ENCODE results near the gene BBS2.
A peak's percentile ranks its signal among the peaks of the same experiment; 100 is the strongest.

BBS2 gene, protein sequence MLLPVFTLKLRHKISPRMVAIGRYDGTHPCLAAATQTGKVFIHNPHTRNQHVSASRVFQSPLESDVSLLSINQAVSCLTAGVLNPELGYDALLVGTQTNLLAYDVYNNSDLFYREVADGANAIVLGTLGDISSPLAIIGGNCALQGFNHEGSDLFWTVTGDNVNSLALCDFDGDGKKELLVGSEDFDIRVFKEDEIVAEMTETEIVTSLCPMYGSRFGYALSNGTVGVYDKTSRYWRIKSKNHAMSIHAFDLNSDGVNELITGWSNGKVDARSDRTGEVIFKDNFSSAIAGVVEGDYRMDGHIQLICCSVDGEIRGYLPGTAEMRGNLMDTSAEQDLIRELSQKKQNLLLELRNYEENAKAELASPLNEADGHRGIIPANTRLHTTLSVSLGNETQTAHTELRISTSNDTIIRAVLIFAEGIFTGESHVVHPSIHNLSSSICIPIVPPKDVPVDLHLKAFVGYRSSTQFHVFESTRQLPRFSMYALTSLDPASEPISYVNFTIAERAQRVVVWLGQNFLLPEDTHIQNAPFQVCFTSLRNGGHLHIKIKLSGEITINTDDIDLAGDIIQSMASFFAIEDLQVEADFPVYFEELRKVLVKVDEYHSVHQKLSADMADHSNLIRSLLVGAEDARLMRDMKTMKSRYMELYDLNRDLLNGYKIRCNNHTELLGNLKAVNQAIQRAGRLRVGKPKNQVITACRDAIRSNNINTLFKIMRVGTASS
- total RNA-seq, result 9.6 to 89.0 (median 35.6) reads per million in 9 experiments

DNA sequence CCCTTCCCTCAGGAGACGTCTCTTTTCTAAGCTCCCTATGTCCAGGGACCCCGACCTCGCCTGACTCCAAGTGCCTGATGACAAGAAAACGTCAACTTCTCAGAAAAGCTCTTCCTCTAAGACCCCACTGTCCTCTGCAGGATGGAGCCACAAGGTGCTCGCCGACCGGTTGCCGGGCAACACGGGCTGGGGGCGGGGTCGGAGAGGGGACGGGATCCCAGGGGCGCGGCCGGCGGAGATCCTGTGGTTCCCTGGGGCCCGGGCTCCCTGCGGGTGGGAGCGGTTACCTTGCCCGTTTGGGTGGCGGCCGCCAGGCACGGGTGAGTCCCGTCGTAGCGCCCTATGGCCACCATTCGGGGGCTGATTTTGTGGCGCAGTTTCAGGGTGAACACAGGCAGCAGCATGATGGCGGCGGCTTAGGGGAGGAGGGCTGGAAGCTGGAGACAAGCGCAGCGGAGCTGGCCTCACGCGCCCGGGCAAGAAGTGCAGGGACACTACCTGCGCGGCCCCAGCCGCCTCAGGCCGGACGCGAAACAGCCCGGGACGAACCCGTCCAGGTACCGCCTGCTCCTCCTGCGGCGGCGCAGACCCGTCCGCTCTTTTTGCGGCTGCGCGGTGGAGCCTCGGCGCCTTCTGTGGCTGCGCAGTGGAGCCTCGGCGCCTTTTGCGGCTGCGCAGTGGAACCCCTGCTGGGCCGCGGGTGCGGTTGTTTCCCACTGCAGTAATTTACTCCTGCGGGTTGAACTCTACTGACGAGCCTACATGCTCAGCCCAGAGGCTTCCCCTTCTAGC, at the start of gene BBS2:
Gene BBS2, minus strand, starts transcription at position 566 of the 792 bp plus-strand sequence. Its CDS starts 162 bp downstream, at position 404.
- DNase-seq (peak; percentile 87 to 91 (median 89)), ATAC-seq (replicated peaks) (peak; percentile 85)
- Mint-ChIP-seq H3K4me3 (peak within 1 kb of the TSS; percentile 80 to 81), H3K27me3 (no peaks in the 10 kb centered on the region), H3K9me3 (no peaks in the 10 kb centered on the region), H3K4me1 (ENCODE audit: low read depth in 2 of 2) (peaks cover 23 to 33% of the 10 kb centered on the region in 2 donors), H3K36me3 (ENCODE audit: insufficient read depth) (peaks cover 14% of the 10 kb centered on the region), H3K27ac (peak within 1 kb of the TSS; percentile 91)

DNA sequence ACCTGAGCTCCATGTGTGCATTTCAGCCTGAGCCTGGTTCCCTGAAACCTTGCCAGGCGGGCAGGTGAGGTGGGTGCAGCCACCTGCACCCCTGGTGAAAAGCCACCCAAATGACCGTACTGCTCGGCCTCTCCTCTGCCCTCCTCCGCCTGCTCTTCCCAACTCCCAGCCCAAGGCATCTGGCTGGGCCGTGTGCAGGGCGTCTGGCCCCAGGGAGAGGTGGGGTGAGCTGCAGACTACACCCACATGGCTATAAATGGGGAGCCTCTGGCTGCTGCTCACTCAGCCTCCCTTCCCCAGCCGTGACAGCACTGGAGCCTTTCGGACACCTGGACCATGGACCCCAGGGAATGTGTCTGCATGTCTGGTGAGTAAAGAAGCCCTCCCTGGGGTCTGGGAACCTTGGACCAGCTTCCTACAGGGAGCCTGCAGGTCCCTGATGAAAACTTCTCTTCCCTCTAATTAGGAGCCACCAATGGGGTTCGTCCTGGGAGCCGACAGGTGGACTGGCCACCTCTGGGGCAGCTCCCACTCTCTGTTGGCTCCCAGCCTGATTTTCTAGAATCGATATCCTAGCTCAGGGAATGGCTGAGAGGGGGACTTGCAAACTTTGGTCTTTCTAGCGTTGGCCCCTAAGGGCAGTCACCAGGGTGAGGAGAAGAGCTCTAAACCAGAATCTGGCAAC, 45.1 kb upstream of the BBS2 start, which contains the start of gene MT4:
Gene MT4, plus strand, starts transcription at position 281 of the 685 bp plus-strand sequence. Its CDS starts 56 bp downstream, at position 337.
- DNase-seq (no peak), ATAC-seq (replicated peaks) (no peak)
- Mint-ChIP-seq H3K36me3 (ENCODE audit: insufficient read depth) (no peaks in the 10 kb centered on the region), H3K4me1 (ENCODE audit: low read depth in 2 of 2) (peaks cover 0 to 4% of the 10 kb centered on the region in 2 donors), H3K4me3 (no peak within 1 kb of the TSS), H3K27me3 (peaks cover 14 to 35% of the 10 kb centered on the region in 2 donors), H3K27ac (peak within 1 kb of the TSS in 1 of 2 donors; percentile 42), H3K9me3 (no peaks in the 10 kb centered on the region)

DNA sequence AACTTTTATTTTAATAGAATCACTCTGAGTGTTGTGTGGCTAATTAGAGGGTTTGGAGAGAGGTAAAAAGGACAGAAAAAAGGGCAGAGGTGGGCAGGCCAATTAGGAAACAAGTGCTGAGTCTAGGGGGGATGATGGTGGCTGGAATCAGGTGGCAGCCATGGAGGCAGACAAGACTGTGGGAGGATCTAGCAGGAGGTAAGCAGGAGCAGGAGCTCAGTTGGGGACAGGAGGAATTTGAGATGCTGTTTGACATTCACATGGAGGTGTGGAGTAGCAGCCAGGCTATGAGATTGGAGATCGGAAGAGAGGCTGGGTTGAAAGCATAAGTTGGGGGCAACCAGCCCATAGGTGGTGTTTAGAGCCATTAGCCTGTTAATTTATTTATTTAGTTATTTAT, 41.3 kb upstream of the BBS2 start:
- Mint-ChIP-seq H3K4me1 (ENCODE audit: low read depth in 2 of 2) (no peaks in the 10 kb centered on the region), H3K4me3 (no peak overlapping the region), H3K36me3 (ENCODE audit: insufficient read depth) (no peaks in the 10 kb centered on the region), H3K27me3 (peaks cover 41 to 45% of the 10 kb centered on the region in 2 donors), H3K9me3 (no peaks in the 10 kb centered on the region), H3K27ac (no peak overlapping the region)
- no peak for DNase-seq
- no peak for ATAC-seq (replicated peaks)

DNA sequence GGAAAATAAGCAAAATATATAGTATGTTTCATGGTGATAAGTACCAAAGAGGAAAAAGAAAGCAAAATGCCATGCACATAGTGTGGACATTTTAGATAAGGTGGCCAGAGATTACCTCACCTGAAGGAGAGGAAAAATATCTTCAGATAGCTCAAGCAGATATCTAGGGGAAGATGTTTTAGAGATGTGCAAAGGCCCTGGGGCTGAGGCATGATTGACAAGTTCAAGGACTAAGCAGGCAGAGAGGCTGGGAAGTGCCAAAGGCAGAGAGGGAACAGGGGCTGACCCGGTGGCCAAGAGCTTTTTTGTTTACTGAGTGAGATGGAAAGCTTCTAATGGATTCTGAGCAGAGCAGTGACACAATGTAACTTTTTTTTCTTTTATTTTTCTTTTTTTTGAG, 40.6 kb upstream of the BBS2 start:
- Mint-ChIP-seq H3K27ac (no peak overlapping the region), H3K36me3 (ENCODE audit: insufficient read depth) (no peaks in the 10 kb centered on the region), H3K4me1 (ENCODE audit: low read depth in 2 of 2) (no peaks in the 10 kb centered on the region), H3K4me3 (no peak overlapping the region), H3K9me3 (no peaks in the 10 kb centered on the region), H3K27me3 (peaks cover 44 to 45% of the 10 kb centered on the region in 2 donors)
- DNase-seq, result no peak
- ATAC-seq (replicated peaks), result no peak

DNA sequence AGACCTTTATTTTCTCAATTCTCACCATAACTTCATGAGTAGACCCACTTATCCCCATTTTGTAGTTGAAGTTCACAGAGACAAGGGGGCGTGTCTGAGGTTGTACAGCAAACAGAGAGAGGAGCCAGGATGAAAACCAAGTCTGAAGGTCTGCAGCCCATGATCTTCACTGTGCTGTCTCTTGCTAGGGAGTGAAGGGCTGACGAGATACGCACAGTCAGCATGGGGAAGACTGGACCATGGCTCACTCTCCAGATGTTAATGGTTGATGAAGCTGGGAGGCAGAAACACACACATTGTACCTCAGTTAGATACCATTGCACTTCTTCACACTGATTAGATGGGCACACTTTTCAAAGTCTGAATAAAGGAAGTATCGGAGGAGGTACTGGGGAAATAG, 39.3 kb upstream of the BBS2 start:
- H3K27ac Mint-ChIP-seq, result no peak overlapping the region
- ATAC-seq (replicated peaks), result no peak

DNA sequence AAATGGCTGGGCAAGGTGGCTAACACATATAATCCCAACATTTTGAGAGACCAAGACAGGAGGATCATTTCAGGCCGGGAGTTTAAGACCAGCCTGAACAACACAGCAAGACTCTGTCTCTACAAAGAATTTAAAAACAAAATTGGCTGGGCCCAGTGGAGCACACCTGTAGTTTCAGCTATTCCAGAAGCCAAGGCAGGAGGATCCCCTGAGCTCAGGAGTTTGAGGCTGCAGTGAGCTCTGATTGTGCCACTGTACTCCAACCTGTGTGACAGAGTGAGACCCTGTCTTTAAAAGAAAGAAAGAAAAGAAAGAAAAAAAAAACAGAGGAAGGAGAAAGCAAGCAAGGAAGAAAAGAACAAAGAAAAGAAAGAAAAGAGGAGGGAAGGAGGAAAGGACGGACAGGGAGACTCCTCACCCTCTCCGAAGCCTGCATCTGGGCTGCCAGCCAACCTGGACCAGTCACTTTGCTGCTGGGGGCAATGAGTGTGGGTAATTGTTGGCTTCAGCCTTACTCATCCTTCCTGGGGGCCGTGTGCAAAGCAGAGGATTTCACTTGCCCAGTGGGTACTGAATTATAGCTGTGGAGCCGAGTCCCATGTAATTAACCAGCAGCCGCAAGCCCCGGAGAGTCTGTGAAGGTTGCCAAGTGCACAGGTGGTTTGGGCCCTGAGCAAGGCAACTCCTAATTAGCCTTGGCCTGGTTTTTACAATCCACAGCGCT, 38.4 kb upstream of the BBS2 start:
- Mint-ChIP-seq H3K9me3 (no peaks in the 10 kb centered on the region), H3K4me3 (no peak overlapping the region), H3K4me1 (ENCODE audit: low read depth in 2 of 2) (no peaks in the 10 kb centered on the region), H3K36me3 (ENCODE audit: insufficient read depth) (no peaks in the 10 kb centered on the region), H3K27me3 (peaks cover 66% of the 10 kb centered on the region in 2 donors), H3K27ac (no peak overlapping the region)
- ATAC-seq (replicated peaks), result no peak
- DNase-seq, result no peak

More for the DNA sequence above, 39.3 kb upstream of the BBS2 start:
- Mint-ChIP-seq H3K36me3 (ENCODE audit: insufficient read depth) (no peaks in the 10 kb centered on the region), H3K4me3 (no peak overlapping the region), H3K4me1 (ENCODE audit: low read depth in 2 of 2) (no peaks in the 10 kb centered on the region), H3K9me3 (no peaks in the 10 kb centered on the region), H3K27me3 (peaks cover 56 to 57% of the 10 kb centered on the region in 2 donors)
- DNase-seq, result no peak

DNA sequence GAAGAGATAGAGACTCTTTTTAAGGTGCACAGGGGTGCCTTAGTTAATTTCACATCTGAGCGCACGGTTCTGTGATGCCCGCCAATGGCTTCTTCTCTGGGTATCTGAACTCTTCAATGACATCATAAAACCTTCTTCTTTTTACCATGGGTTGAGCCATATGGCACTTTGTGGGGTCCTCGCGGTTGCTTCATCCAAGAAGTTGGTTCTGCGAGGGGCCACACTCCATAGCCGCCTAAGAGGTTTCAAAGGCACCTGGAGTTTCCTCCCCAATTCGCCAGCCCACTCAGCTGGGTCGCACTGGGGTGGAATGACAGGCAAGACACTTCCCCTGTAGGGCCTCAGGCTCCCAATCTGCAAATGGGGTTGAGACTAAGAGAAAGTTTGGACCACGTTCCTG, 34.6 kb upstream of the BBS2 start:
- ATAC-seq (replicated peaks) (no peak), DNase-seq (no peak)
- Mint-ChIP-seq H3K9me3 (no peaks in the 10 kb centered on the region), H3K27ac (no peak overlapping the region), H3K4me3 (no peak overlapping the region), H3K27me3 (peaks cover 55% of the 10 kb centered on the region in 2 donors), H3K4me1 (ENCODE audit: low read depth in 2 of 2) (no peaks in the 10 kb centered on the region), H3K36me3 (ENCODE audit: insufficient read depth) (no peaks in the 10 kb centered on the region)

DNA sequence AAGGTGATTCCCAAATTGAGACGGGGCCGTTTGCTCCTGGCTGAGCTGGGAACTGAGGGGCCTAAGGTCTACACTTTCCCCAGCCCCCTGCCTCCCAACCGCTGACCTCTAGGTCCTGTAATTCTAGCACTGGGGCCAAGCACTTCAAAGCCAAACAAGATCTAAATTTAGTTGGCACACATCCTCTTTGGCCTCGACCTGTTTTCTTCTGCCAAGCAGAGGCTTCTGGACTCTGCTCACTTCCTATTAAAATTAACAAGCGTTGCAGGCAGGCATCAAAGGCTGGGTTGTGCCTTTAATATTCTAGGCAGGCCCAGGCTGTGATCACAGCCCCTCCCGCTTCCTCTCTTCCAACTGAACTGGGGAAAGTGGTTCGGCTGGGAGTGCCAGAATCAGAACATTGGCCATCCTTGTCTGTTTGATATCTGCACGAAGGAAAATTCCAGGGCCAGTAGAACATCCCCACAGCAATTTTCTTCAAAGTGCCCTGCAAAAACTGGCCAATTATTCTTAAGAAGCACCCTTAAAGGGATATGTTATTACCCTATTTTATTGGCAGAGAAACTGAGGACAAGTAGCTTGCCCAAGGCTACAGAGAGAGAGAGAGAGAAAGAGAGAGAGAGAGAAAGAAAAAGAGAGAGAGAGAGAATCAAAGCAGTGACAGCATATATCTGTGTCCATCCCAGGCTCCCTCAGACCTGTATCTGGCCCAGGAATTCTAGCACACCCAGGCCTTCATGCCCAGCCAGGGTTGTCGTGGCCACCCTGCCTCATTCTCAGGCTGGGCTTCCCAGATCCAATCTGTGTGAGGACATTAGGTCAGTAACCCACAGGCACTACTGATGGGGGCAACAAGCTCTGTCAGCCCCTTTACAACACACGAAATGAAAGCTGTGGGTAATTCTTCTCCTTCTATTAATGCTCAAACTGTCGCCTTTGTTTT, 32.2 kb upstream of the BBS2 start:
- H3K27me3 Mint-ChIP-seq, result peaks cover 35 to 41% of the 10 kb centered on the region in 2 donors
- H3K36me3 Mint-ChIP-seq (ENCODE audit: insufficient read depth), result no peaks in the 10 kb centered on the region
- H3K4me3 Mint-ChIP-seq, result no peak overlapping the region
- ATAC-seq (replicated peaks), result no peak
- no peak overlapping the region for H3K27ac Mint-ChIP-seq
- no peaks in the 10 kb centered on the region for H3K9me3 Mint-ChIP-seq
- DNase-seq, result no peak
- peaks cover 5 to 13% of the 10 kb centered on the region in 2 donors for H3K4me1 Mint-ChIP-seq (ENCODE audit: low read depth in 2 of 2)

DNA sequence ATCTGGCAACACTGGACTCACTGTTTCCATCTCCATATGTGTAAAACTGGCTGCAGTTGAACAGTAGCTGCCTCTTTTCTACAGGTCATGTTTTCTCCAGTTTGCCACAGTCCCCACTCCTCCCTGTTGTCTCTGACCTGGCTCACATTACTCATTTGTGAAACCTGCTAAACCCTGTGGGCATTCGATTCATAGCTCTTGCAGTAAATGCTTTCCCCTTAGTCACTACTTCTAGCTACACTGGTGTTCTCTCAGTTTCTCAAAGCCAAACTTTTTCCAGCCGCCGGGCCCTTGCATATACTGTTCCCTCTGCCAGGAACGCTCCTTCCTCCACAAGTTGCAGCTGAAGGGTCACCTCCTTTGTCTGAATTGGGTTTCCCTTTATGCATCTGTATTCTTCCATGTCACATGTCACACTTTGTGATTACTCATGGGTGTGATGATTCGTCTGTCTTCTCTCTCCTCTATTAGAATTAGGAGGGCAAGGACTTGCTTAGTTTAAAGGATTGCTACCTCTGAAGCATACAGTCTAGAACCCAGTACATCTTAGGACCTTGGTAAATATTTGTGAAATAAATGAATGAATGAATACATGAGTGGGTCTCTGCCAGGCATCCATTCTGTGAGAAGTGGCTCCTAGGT, 30.0 kb upstream of the BBS2 start:
- ATAC-seq (replicated peaks), result no peak
- Mint-ChIP-seq H3K4me1 (ENCODE audit: low read depth in 2 of 2) (peaks cover 5 to 16% of the 10 kb centered on the region in 2 donors), H3K27me3 (peaks cover 25 to 28% of the 10 kb centered on the region in 2 donors), H3K27ac (no peak overlapping the region), H3K4me3 (no peak overlapping the region), H3K36me3 (ENCODE audit: insufficient read depth) (no peaks in the 10 kb centered on the region), H3K9me3 (no peaks in the 10 kb centered on the region)
- no peak for DNase-seq

DNA sequence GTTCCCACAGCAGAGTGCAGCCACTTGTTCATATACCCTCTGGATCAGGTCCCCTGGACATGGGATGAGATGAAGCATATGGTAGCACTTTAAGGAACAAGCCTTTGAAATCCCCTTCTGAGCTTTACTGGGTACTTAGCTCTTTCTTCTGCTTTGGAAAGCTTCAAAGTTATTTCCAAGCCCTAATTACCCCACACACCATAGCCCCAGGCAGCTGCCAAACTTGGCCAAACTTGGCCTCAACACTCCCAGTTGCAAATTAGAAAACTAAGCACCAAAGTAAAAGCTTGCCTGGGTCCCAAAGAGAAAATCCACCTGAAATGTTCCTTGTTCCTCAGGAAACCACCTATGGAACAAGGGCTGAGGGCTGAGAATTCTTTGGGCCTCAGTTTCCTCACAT, 29.3 kb upstream of the BBS2 start:
- Mint-ChIP-seq H3K4me1 (ENCODE audit: low read depth in 2 of 2) (peaks cover 5 to 16% of the 10 kb centered on the region in 2 donors), H3K4me3 (no peak overlapping the region), H3K27ac (no peak overlapping the region), H3K36me3 (ENCODE audit: insufficient read depth) (no peaks in the 10 kb centered on the region), H3K27me3 (peaks cover 18 to 21% of the 10 kb centered on the region in 2 donors), H3K9me3 (no peaks in the 10 kb centered on the region)
- no peak for ATAC-seq (replicated peaks)
- DNase-seq, result no peak

DNA sequence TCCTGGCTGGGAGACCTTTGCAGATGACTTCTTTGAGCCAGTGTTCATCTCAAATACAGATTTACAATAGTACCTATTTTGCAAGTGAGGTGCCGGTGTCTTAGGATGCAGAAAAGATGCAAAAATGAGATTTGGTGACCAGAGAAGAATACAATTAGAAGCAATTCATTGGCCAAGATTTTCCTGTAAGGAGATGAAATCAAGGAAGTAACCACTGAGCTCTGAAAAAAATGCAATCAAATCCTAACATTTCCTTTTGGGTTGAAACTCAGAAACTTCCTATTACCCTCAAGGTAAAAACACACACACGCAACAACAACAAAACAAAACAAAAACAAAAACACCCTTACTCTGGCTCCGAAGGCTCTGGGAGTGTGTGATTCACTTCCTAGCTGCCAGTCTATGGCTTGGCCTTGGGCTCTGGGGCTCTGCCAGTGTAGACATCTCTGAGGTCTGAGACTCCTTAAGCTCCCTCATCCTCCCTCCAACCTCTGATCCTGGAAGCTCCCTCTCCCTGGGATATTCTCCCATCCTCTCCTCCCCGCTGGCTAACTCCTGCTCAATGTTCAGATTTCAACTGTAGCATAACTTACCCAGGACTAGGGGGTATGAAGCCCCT, 28.2 kb upstream of the BBS2 start:
- Mint-ChIP-seq H3K4me3 (peak overlapping the region in 1 of 2 donors; percentile 57), H3K27me3 (peaks cover 6 to 10% of the 10 kb centered on the region in 2 donors), H3K27ac (peak overlapping the region; percentile 15 to 62), H3K9me3 (no peaks in the 10 kb centered on the region), H3K36me3 (ENCODE audit: insufficient read depth) (no peaks in the 10 kb centered on the region), H3K4me1 (ENCODE audit: low read depth in 2 of 2) (peaks cover 5 to 16% of the 10 kb centered on the region in 2 donors)
- no peak for ATAC-seq (replicated peaks)
- DNase-seq, result no peak

Measured in effector memory CD8-positive, alpha-beta T cell (primary cell).